ENCODE measurements around the gene AMER1.

DNA sequence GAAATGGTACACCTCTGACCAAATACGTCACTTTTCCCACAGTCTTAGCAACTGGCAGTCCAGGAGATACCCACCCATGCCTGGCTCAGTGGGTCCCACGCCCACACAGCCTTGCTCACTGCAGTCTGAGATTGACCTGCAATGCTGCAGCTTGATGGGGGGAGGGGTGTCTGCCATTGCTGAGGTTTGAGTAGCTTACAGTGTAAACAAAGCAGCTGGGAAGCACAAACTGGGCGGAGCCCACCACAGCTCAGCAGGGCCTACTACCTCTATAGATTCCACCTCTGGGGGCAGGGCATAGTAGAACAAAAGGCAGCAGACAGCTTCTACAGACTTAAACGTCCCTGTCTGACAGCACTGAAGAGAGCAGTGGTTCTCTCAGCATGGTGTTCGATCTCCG is 52.7 kb downstream of the AMER1 start:
- TF ChIP-seq CTCF (IDR thresholded peaks at IDR 0.05): no peak
- TF ChIP-seq EP300 (IDR thresholded peaks at IDR 0.05; ENCODE audit: low read depth): no peak
- TF ChIP-seq POLR2A (IDR thresholded peaks at IDR 0.05): no peak
- no peak for TF ChIP-seq POLR2AphosphoS5 (IDR thresholded peaks at IDR 0.05)
